Activated T-helper 2 cell treated with anti-CD3 and anti-CD28 coated beads, Interferon-gamma antibody, Interleukin-2, Interleukin-4, amounts not matched to agents 10 μg/mL and 5 μg/mL and 100 μg/mL, durations not matched to agents 14 hours and 24 hours and 36 hours (primary cell): ENCODE results near the gene EXOC6. TPM values are rescaled to one million over a fixed set of nuclear protein-coding genes. Genes with fewer than 3 reads are reported as not detected.

ENCODE experiments used
- DNase-seq: peaks from one replicate; pipeline ENCODE4 v3.0.0; 2021; ENCODE audit warnings: low spot score
- H3K27ac Mint-ChIP-seq: one replicate; pipeline ENCODE4 v1.8.0; 2021; ENCODE audit warnings: mixed read lengths
- H3K27me3 Mint-ChIP-seq: one replicate; pipeline ENCODE4 v1.8.0; 2021; ENCODE audit warnings: low read depth, mixed read lengths
- H3K36me3 Mint-ChIP-seq: one replicate; pipeline ENCODE4 v1.8.0; 2021; ENCODE audit warnings: low read depth, mixed read lengths
- H3K4me1 Mint-ChIP-seq: one replicate; pipeline ENCODE4 v1.8.0; 2021; ENCODE audit warnings: low read depth, mixed read lengths
- H3K4me3 Mint-ChIP-seq: one replicate; pipeline ENCODE4 v1.8.0; 2021; ENCODE audit warnings: low read depth, mild to moderate bottlenecking, moderate library complexity, mixed read lengths
- H3K9me3 Mint-ChIP-seq: one replicate; pipeline ENCODE4 v1.8.0; 2021; ENCODE audit warnings: mixed read lengths
- intact Hi-C: fragments of 100-400 bp; cut with micrococcal nuclease; formaldehyde crosslinking; loops from one replicate; pipeline ENCODE4 v1.15.1; 2023
- total RNA-seq: library from RNA; stranded (reverse); gene quantifications from 2 replicates; pipeline ENCODE4 v1.2.3, GENCODE V29; 2022

The EXOC6 gene
- total RNA-seq, 1 donor from 2014 or later: 12.4 TPM

DNA sequence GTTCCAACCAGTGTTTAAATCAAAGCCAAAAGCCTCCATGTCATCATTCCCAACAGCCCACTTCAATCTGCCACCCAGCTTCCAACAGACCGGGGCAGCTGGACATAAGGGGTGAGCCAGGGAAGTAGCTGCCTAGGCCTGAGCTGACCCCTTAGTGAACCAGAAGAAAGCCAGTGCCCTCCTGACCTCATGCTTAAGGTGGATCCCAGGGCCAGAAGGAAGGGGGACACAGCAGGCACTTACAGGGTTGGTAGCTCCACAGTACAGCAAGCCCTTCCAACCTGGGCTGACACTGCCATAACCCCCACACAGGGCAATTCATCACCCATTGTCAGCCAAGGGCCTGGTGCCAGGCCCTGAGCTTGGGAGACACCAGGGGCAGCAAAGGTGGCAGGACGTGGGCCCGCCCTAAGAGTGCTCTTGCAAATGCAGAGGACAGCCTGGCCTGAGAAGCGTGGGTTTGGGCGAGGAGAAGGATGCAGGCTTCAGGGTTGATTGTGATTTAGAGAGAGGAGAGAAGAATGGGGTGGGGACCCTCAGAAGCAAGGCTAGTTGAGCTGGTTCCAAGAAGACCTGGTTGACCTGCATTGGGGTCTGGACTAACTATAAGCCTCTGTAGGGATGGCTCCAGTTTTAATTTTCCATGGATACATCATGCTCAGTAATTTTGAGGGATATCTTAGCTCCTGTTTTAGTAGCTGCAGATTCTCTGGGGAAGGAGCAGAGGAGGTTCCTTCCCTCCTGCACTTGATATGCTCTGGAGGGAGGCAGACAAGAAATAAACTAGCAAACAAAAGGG is 222.3 kb downstream of the EXOC6 start:
- Mint-ChIP-seq H3K4me1 (peaks cover 19% of the 10 kb centered on the region), H3K36me3 (no peaks in the 10 kb centered on the region), H3K9me3 (no peaks in the 10 kb centered on the region), H3K27me3 (peaks cover 78% of the 10 kb centered on the region), H3K27ac (no peak overlapping the region), H3K4me3 (no peak overlapping the region)
- intact Hi-C loops: no loop called here
- DNase-seq: no peak

DNA sequence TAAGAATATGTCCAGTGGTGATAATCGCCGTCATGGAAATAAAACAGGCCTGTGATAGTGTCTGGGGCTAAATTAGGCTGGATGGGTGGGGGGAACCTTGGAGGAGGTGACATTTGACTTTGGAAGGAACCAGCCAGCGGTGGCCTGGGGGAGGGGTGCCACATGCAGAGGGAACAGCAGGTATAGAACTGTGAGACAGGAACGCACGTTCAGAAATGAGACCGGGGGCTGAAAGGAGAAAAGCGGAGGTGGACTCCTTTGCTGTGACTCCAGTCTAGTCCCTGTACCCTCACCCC is 222.8 kb downstream of the EXOC6 start:
- intact Hi-C loops: no loop called here
- H3K27ac Mint-ChIP-seq: no peak overlapping the region
- H3K4me3 Mint-ChIP-seq: no peak overlapping the region
- H3K27me3 Mint-ChIP-seq: peaks cover 81% of the 10 kb centered on the region
- no peaks in the 10 kb centered on the region for H3K36me3 Mint-ChIP-seq
- peaks cover 23% of the 10 kb centered on the region for H3K4me1 Mint-ChIP-seq
- H3K9me3 Mint-ChIP-seq: no peaks in the 10 kb centered on the region
- no peak for DNase-seq

DNA sequence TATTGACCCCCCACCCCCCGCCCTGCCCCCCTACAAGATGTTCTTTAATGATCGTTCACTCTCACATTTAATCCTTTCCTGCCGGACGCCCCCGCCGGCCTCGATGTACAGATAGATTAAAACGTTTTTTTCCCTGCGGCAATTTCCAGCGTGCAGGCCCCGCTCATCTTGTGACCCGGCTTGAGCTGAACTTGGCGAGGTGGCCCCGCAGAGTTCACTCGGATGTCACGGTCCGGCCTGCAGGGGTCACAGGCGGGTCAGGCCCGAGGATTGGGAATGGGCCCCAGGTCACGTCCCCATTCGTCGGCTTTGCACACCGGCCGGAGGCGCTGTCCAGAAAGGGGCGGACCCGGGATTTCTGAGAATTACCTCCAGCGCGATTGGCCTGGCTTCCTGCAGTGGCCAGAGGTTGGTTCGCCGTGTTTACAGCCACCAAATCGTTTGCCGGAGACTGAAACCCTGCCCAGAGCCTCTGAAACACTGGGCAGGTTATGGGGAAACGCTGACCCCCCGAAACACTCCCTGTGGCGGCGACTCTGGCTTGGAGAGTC is 223.4 kb downstream of the EXOC6 start:
- H3K27me3 Mint-ChIP-seq: peaks cover 81% of the 10 kb centered on the region
- no peak for DNase-seq
- no peaks in the 10 kb centered on the region for H3K9me3 Mint-ChIP-seq
- H3K4me3 Mint-ChIP-seq: no peak overlapping the region
- H3K36me3 Mint-ChIP-seq: no peaks in the 10 kb centered on the region
- intact Hi-C loops: no loop called here
- peaks cover 25% of the 10 kb centered on the region for H3K4me1 Mint-ChIP-seq
- H3K27ac Mint-ChIP-seq: no peak overlapping the region

- peaks cover 25% of the 10 kb centered on the region for H3K4me1 Mint-ChIP-seq
- H3K27ac Mint-ChIP-seq: no peak overlapping the region
- DNase-seq: no peak
- H3K4me3 Mint-ChIP-seq: no peak overlapping the region
- H3K27me3 Mint-ChIP-seq: peaks cover 80% of the 10 kb centered on the region
- no peaks in the 10 kb centered on the region for H3K9me3 Mint-ChIP-seq
- H3K36me3 Mint-ChIP-seq: no peaks in the 10 kb centered on the region
- intact Hi-C loops: no loop called here
These were observed 223.9 kb downstream of the EXOC6 start for GRCh38 chr10:93072225-93072712.

DNA sequence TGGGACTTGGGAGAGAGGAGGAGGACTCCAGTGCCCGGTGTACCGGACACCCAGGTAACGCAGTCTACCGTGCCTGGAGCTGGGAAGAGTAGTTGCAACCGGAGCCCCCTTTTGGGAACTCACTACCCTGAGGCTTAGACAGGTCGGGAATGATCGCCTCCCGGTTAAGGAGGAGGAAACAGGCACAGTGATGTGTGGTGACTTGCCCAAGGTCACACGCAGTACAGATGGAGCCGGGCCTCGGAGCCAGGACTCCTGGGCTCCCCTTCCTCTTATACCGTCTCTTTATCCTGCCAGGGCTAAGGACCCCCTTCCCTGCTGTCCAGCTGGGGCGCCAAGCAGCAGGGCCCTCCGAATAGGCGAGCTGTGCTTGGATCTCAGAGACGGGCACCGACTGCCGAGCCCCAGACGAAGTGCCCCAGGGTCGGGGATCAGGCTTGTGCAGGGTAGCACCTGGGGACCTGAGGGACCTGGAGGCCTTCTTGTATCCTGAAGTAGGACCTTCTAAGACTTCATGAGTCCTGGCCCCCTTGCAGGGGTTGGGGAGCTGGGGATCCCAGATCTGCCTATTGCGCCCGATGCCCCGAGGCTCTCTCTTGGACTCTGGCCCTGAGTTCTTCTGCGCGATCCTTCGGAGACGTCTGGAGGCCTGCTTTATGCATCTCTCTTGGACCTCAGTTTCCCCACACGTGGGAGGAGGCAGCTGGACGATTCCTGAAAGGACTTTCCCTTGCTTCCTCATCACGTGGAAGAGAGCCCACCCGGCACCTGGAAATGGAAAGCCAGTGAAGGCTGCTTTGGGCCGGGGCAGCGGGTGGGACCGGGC is 224.6 kb downstream of the EXOC6 start:
- intact Hi-C loops: loop anchor here (1.0 kb wide), 1 partner anchor 11 kb away; no protein-coding TSS in a partner anchor
- H3K36me3 Mint-ChIP-seq: no peaks in the 10 kb centered on the region

DNA sequence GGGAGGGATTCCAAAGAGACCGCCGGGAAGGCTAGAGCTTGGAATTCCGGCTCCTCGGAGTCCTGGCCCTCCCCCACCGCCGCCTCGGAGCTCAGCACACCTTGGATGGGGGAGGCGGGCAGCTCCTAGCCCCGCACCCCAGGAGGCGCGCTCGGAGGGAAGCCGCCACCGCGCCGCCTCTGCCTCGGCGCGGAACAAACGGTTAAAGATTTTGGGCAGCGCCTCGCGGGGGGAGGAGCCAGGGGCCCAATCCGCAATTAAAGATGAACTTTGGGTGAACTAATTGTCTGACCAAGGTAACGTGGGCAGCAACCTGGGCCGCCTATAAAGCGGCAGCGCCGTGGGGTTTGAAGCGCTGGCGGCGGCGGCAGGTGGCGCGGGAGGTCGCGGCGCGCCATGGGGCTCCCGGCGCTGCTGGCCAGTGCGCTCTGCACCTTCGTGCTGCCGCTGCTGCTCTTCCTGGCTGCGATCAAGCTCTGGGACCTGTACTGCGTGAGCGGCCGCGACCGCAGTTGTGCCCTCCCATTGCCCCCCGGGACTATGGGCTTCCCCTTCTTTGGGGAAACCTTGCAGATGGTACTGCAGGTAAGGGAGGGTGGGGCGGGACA is 225.3 kb downstream of the EXOC6 start, which contains the start of gene CYP26A1:
Gene CYP26A1 (plus strand): TSS at position 355 of the 608 bp plus-strand sequence. CDS start 42 bp downstream, at position 397.
- intact Hi-C loops: loop anchor here (1.0 kb wide), 1 partner anchor 11 kb away; no protein-coding TSS in a partner anchor
- H3K4me1 Mint-ChIP-seq: peaks cover 20% of the 10 kb centered on the region
- H3K9me3 Mint-ChIP-seq: no peaks in the 10 kb centered on the region
- H3K27me3 Mint-ChIP-seq: peaks cover 75% of the 10 kb centered on the region
- H3K27ac Mint-ChIP-seq: no peak within 1 kb of the TSS
- peak within 1 kb of the TSS; percentile 75 for H3K4me3 Mint-ChIP-seq
- no peak for DNase-seq
- no peaks in the 10 kb centered on the region for H3K36me3 Mint-ChIP-seq

More for the DNA sequence above, 224.6 kb downstream of the EXOC6 start:
- DNase-seq: no peak
- H3K4me1 Mint-ChIP-seq: peaks cover 23% of the 10 kb centered on the region
- H3K27ac Mint-ChIP-seq: no peak overlapping the region
- H3K4me3 Mint-ChIP-seq: no peak overlapping the region
- H3K9me3 Mint-ChIP-seq: no peaks in the 10 kb centered on the region
- peaks cover 79% of the 10 kb centered on the region for H3K27me3 Mint-ChIP-seq

DNA sequence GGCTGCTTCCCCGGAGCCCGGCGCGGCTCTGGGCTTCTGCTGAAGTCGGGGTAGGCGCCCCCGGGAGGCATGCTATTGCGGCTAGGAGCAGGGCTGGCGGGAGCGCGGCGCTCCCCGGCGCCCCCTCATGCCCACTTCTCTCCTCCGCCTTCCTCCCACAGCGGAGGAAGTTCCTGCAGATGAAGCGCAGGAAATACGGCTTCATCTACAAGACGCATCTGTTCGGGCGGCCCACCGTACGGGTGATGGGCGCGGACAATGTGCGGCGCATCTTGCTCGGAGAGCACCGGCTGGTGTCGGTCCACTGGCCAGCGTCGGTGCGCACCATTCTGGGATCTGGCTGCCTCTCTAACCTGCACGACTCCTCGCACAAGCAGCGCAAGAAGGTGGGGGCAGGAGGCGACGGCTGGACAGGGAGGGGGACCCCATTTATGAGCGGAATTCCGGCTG is 225.9 kb downstream of the EXOC6 start:
- intact Hi-C loops: no loop called here
- Mint-ChIP-seq H3K27ac (no peak overlapping the region), H3K36me3 (no peaks in the 10 kb centered on the region), H3K4me3 (peak overlapping the region; percentile 75), H3K9me3 (no peaks in the 10 kb centered on the region), H3K27me3 (peaks cover 70% of the 10 kb centered on the region), H3K4me1 (peaks cover 19% of the 10 kb centered on the region)
- no peak for DNase-seq

DNA sequence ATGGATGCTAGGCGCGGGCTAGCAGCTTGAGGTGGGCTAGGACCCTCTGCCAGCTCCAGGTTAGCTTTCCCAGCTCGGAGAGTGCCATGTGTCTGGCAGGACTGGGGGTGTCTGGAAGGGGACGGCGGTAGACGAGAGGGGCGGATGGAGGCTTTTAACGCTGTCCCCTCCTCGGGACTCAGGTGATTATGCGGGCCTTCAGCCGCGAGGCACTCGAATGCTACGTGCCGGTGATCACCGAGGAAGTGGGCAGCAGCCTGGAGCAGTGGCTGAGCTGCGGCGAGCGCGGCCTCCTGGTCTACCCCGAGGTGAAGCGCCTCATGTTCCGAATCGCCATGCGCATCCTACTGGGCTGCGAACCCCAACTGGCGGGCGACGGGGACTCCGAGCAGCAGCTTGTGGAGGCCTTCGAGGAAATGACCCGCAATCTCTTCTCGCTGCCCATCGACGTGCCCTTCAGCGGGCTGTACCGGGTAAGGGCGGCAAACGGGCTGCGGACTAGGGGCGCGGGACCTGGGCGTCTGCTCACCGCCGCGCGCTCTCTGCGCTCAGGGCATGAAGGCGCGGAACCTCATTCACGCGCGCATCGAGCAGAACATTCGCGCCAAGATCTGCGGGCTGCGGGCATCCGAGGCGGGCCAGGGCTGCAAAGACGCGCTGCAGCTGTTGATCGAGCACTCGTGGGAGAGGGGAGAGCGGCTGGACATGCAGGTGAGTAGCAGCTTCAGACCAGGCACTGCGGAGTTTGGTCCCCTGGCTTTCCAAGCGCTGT is 226.5 kb downstream of the EXOC6 start:
- Mint-ChIP-seq H3K27me3 (peaks cover 74% of the 10 kb centered on the region), H3K9me3 (no peaks in the 10 kb centered on the region), H3K4me1 (peaks cover 19% of the 10 kb centered on the region), H3K4me3 (peak overlapping the region; percentile 75), H3K36me3 (no peaks in the 10 kb centered on the region), H3K27ac (no peak overlapping the region)
- intact Hi-C loops: loop anchor here (5.0 kb wide), 1 partner anchor 283 kb away; no protein-coding TSS in a partner anchor
- no peak for DNase-seq

GRCh38 chr10:93075369-93076221 is 227.3 kb downstream of the EXOC6 start:
- no peak for DNase-seq

GRCh38 chr10:93076871-93077270 is 228.6 kb downstream of the EXOC6 start:
- no peak overlapping the region for H3K27ac Mint-ChIP-seq
- H3K4me1 Mint-ChIP-seq: peaks cover 20% of the 10 kb centered on the region
- no peak for DNase-seq
- H3K36me3 Mint-ChIP-seq: no peaks in the 10 kb centered on the region
- H3K9me3 Mint-ChIP-seq: no peaks in the 10 kb centered on the region
- H3K4me3 Mint-ChIP-seq: no peak overlapping the region
- H3K27me3 Mint-ChIP-seq: peaks cover 62% of the 10 kb centered on the region
- intact Hi-C loops: loop anchor here (5.0 kb wide), 1 partner anchor 280 kb away; no protein-coding TSS in a partner anchor

More at GRCh38 chr10:93075369-93076221, 227.3 kb downstream of the EXOC6 start:
- no peak overlapping the region for H3K27ac Mint-ChIP-seq
- peaks cover 68% of the 10 kb centered on the region for H3K27me3 Mint-ChIP-seq
- intact Hi-C loops: loop anchor here (5.0 kb wide), 1 partner anchor 282 kb away; no protein-coding TSS in a partner anchor
- H3K9me3 Mint-ChIP-seq: no peaks in the 10 kb centered on the region
- H3K4me3 Mint-ChIP-seq: no peak overlapping the region
- H3K4me1 Mint-ChIP-seq: peaks cover 21% of the 10 kb centered on the region
- no peaks in the 10 kb centered on the region for H3K36me3 Mint-ChIP-seq

GRCh38 chr10:93077860-93078337 is 229.6 kb downstream of the EXOC6 start:
- Mint-ChIP-seq H3K4me1 (peaks cover 15% of the 10 kb centered on the region), H3K27ac (no peak overlapping the region), H3K27me3 (peaks cover 53% of the 10 kb centered on the region), H3K9me3 (no peaks in the 10 kb centered on the region), H3K36me3 (no peaks in the 10 kb centered on the region), H3K4me3 (no peak overlapping the region)
- intact Hi-C loops: loop anchor here (5.0 kb wide), 1 partner anchor 279 kb away; no protein-coding TSS in a partner anchor
- DNase-seq: no peak
